HCT116 (cell line): Measurements from ENCODE around the gene TRIM6. TPM values are rescaled to one million over a fixed set of nuclear protein-coding genes. Genes with fewer than 3 reads are reported as not detected.
A peak's percentile ranks its signal among the peaks of the same experiment; 100 is the strongest.

Experiments
- ATAC-seq: fragments of 200-7000 bp; cut with Tn5 transposase; 2 replicates; pipeline ENCODE4 v1.9.1; 2020; ENCODE audit warnings: mild to moderate bottlenecking, moderate library complexity
- BruUV-seq: library from RNA; stranded (reverse); fragments of 400-500 nt; replicated peaks from 2 replicates; lab custom pipeline; 2021; lab: Mats Ljungman, UMichigan
- CTCF ChIA-PET: fragments of 300-600 bp; sonication (Branson Sonifier 250); formaldehyde crosslinking; loops from one replicate; lab custom pipeline; 2021; ENCODE audit warnings: antibody characterized with exemption; lab: Charles Lee
- POLR2A ChIA-PET: fragments of 300-600, 350-600 bp; sonication (Branson Sonifier 250); formaldehyde crosslinking; loops from one replicate; lab custom pipeline; 2021; ENCODE audit warnings: antibody characterized with exemption; lab: Charles Lee
- RAD21 ChIA-PET, 2 experiments: fragments of 300-600 bp; sonication (Branson Sonifier 250); formaldehyde crosslinking; loops; one replicate each; lab custom pipeline; 2023; ENCODE audit warnings: low total read pairs in 2 of 2; ENCODE audit not compliant: uncharacterized antibody in 2 of 2, unreplicated experiment in 2 of 2, low non-redundant PET in 1 of 2; lab: Charles Lee
- DNase-seq: peaks from one replicate; pipeline ENCODE4 v3.0.0-alpha.2; 2010; ENCODE audit warnings: low read depth, low spot score
- H2AFZ ChIP-seq: fragments of 200-600 bp; shearing (Covaris generic), sonication (generic); 2 replicates; pipeline ENCODE4 v1.6.1; 2017; ENCODE audit warnings: low read depth, mixed run types, mixed read lengths, antibody characterized with exemption, low read length; ENCODE audit not compliant: poor library complexity, severe bottlenecking
- H3K27ac ChIP-seq: 2 replicates; pipeline ENCODE4 v1.5.1; 2012; ENCODE audit warnings: low read depth, low read length
- H3K27me3 ChIP-seq: fragments of 200-600 bp; sonication (generic); 2 replicates; pipeline ENCODE4 v1.6.1; 2016; ENCODE audit warnings: mixed run types, low read length, mixed read lengths; ENCODE audit not compliant: insufficient read depth
- H3K36me3 ChIP-seq, 2 experiments: fragments of 200-500 bp in 1 of 2; fragments of 200-600 bp in 1 of 2; sonication (Bioruptor generic) in 1 of 2; sonication (generic) in 1 of 2; 2 replicates each; pipeline versions ENCODE4 v1.5.1 to v1.6.1; 2014 to 2016; ENCODE audit warnings: low read length in 2 of 2, inconsistent platforms in 1 of 2, mixed read lengths in 1 of 2, mixed run types in 1 of 2; ENCODE audit not compliant: insufficient read depth in 2 of 2, control insufficient read depth in 1 of 2
- H3K4me1 ChIP-seq, 2 experiments: fragments of 200-600 bp in 1 of 2; sonication (generic) in 1 of 2; 2 replicates each; pipeline versions ENCODE4 v1.5.1 to v1.6.1; 2012 to 2017; ENCODE audit warnings: low read length in 2 of 2, inconsistent platforms in 1 of 2, mild to moderate bottlenecking in 1 of 2, mixed read lengths in 1 of 2, mixed run types in 1 of 2, moderate library complexity in 1 of 2; ENCODE audit not compliant: insufficient read depth in 2 of 2, control insufficient read depth in 1 of 2
- H3K4me2 ChIP-seq: fragments of 200-600 bp; sonication (generic); 2 replicates; pipeline ENCODE4 v1.6.1; 2017; ENCODE audit warnings: mixed run types, low read length, mixed read lengths
- H3K4me3 ChIP-seq, 2 experiments: fragments of 200-600 bp in 1 of 2; sonication (generic) in 1 of 2; replicated peaks in 1 of 2; 2 replicates each; pipeline ENCODE4 v1.5.1; 2011 to 2016; ENCODE audit warnings: low read length in 2 of 2, control low read depth in 1 of 2, low read depth in 1 of 2, mild to moderate bottlenecking in 1 of 2, mixed read lengths in 1 of 2, mixed run types in 1 of 2
- H3K79me2 ChIP-seq: fragments of 200-600 bp; sonication (generic); 2 replicates; pipeline ENCODE4 v1.6.1; 2017; ENCODE audit warnings: mild to moderate bottlenecking, mixed run types, low read length, moderate library complexity, mixed read lengths; ENCODE audit not compliant: insufficient read depth
- H3K9ac ChIP-seq: fragments of 200-600 bp; sonication (generic); 2 replicates; pipeline ENCODE4 v1.6.1; 2016; ENCODE audit warnings: low read length, mixed read lengths
- H3K9me2 ChIP-seq: fragments of 200-600 bp; sonication (generic), shearing (Covaris generic); 2 replicates; pipeline ENCODE4 v1.6.1; 2017; ENCODE audit warnings: mixed run types, mild to moderate bottlenecking, moderate library complexity; ENCODE audit not compliant: insufficient read depth
- H3K9me3 ChIP-seq, 2 experiments: fragments of 200-500 bp in 1 of 2; fragments of 200-600 bp in 1 of 2; sonication (Bioruptor generic) in 1 of 2; sonication (generic) in 1 of 2; 2 replicates each; pipeline ENCODE4 v1.6.1; 2014 to 2017; ENCODE audit warnings: low read length in 2 of 2, mixed read lengths in 2 of 2, inconsistent platforms in 1 of 2, low read depth in 1 of 2, mild to moderate bottlenecking in 1 of 2, mixed run types in 1 of 2, moderate library complexity in 1 of 2; ENCODE audit not compliant: control insufficient read depth in 1 of 2, insufficient read depth in 1 of 2
- H4K20me1 ChIP-seq: fragments of 200-600 bp; sonication (generic), shearing (Covaris generic); 2 replicates; pipeline ENCODE4 v1.6.1; 2017; ENCODE audit warnings: mixed run types, mild to moderate bottlenecking, moderate library complexity; ENCODE audit not compliant: insufficient read depth
- EGR1 ChIP-seq: IDR thresholded peaks from 2 replicates; pipeline ENCODE4 v1.6.1; 2012; ENCODE audit warnings: low read depth
- ELF1 ChIP-seq: IDR thresholded peaks from 2 replicates; pipeline ENCODE4 v1.6.1; 2012; ENCODE audit warnings: low read depth, borderline replicate concordance
- JUND ChIP-seq: IDR thresholded peaks from 2 replicates; pipeline ENCODE4 v1.6.1; 2012
- POLR2A ChIP-seq: IDR thresholded peaks from 2 replicates; pipeline ENCODE4 v1.7.0; 2011; ENCODE audit warnings: borderline replicate concordance; ENCODE audit not compliant: insufficient read depth, insufficient read length; ENCODE audit errors: extremely low read depth
- SIN3A ChIP-seq: IDR thresholded peaks from 2 replicates; pipeline ENCODE4 v1.6.1; 2012; ENCODE audit warnings: low read depth
- SP1 ChIP-seq: IDR thresholded peaks from 2 replicates; pipeline ENCODE4 v1.6.1; 2012; ENCODE audit warnings: low read depth
- TCF7L2 ChIP-seq: IDR thresholded peaks from 2 replicates; pipeline ENCODE4 v1.7.0; 2011; ENCODE audit warnings: borderline replicate concordance, inconsistent platforms; ENCODE audit not compliant: insufficient read depth, insufficient read length; ENCODE audit errors: extremely low read depth
- ZFX ChIP-seq: fragments of 450-650 bp; IDR thresholded peaks from 2 replicates; pipeline ENCODE4 v1.6.1; 2017
- intact Hi-C: fragments of 100-400 bp; cut with micrococcal nuclease; formaldehyde crosslinking; loops from 2 replicates; pipeline ENCODE4 v1.10.0; 2022
- total RNA-seq: library from RNA; stranded (reverse); gene quantifications from one replicate; pipeline ENCODE4 v1.2.1, GENCODE V29; 2021; ENCODE audit not compliant: unreplicated experiment
- TF ChIP-seq, protein P1 (sequence below): IDR thresholded peaks from 2 replicates; pipeline ENCODE4 v1.6.1; 2012
- TF ChIP-seq, protein P2 (sequence below): IDR thresholded peaks from 2 replicates; pipeline ENCODE4 v1.6.1; 2012
- TF ChIP-seq, protein P3 (sequence below), 3 experiments: fragments of 200-600 bp in 1 of 3; sonication (generic) in 1 of 3; IDR thresholded peaks in 2 of 3; conservative IDR thresholded peaks in 1 of 3; 2 replicates each; pipeline ENCODE4 v1.5.1; 2012 to 2017; ENCODE audit warnings: low read depth in 2 of 3, low read length in 2 of 3, antibody characterized with exemption in 1 of 3, borderline replicate concordance in 1 of 3, control low read depth in 1 of 3, mild to moderate bottlenecking in 1 of 3, mixed read lengths in 1 of 3, mixed run types in 1 of 3, moderate library complexity in 1 of 3; ENCODE audit not compliant: insufficient read depth in 1 of 3
- TF ChIP-seq, protein P4 (sequence below): IDR thresholded peaks from 2 replicates; pipeline ENCODE4 v1.6.1; 2011; ENCODE audit warnings: mild to moderate bottlenecking, low read length, moderate library complexity; ENCODE audit not compliant: insufficient replicate concordance; ENCODE audit errors: extremely low read depth

Gene TRIM6
- total RNA-seq, 1 experiment from 2014 or later = 3.0 TPM

DNA sequence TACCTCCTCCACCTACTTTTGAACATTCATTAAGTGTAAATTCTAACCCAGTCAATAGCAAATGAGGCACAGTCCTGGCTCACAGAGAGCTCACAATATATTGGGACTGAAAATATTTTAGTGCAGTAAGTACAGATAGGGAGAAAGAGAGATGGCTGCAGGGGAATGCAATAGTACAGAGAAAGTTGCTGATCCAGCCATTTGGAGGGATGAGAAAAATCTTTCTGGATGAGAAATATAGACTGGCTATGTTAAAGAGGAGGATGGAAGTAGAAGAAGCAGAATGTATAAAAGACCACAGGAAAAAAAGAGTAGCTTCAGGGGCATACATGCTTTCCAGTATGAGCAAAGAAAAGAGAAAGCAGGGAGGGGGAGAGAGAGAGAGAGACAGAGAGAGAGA lies 19.3 kb upstream of the TRIM6 start (continued):
- TF ChIP-seq, protein P1, sequence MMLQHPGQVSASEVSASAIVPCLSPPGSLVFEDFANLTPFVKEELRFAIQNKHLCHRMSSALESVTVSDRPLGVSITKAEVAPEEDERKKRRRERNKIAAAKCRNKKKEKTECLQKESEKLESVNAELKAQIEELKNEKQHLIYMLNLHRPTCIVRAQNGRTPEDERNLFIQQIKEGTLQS = no peak
- no peak for TF ChIP-seq JUND

DNA sequence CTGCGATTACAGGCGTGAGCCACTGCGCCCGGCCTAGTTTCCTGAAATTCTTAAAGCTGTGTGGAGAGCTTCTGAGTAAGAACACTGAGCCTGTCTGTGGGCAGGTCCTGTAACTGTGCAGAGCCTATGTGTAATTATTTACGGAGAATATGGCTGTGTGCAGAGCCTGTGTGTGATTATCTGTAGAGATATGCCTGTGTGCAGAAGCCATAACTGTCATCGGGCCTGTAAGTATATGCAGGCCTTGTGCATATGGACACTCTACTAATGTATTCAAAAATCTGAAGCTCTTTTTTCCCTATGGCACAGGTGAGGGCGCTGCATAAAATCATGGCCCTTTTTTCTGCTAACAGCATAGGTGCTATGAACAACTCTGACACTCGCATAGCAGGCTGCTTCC lies 15.9 kb upstream of the TRIM6 start, which contains the start of gene OR52B6:
Gene OR52B6 (plus strand): TSS at position 301 of the 400 bp plus-strand sequence. CDS start 0 bp downstream, at position 301.
- ATAC-seq = 0 out of 2 replicates have a peak, but pooled peaks have one; percentile 25
- H3K4me2 ChIP-seq = no peak within 1 kb of the TSS

More for the DNA sequence above, 15.9 kb upstream of the TRIM6 start, which contains the start of gene OR52B6:
- peaks cover 20% of the 10 kb centered on the region; the same call in 1 of the 2 replicates for H3K27me3 ChIP-seq
- CTCF ChIA-PET = no interaction called here
- no peaks in the 10 kb centered on the region for H3K9me2 ChIP-seq
- no TSS peak for BruUV-seq
- RAD21 ChIA-PET = no interaction called here
- no peak for TF ChIP-seq ZFX
- TF ChIP-seq ELF1 = no peak
- TF ChIP-seq, protein P2, sequence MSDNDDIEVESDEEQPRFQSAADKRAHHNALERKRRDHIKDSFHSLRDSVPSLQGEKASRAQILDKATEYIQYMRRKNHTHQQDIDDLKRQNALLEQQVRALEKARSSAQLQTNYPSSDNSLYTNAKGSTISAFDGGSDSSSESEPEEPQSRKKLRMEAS = no peak
- TF ChIP-seq EGR1 = no peak
- TF ChIP-seq POLR2A = no peak
- TF ChIP-seq, protein P3, sequence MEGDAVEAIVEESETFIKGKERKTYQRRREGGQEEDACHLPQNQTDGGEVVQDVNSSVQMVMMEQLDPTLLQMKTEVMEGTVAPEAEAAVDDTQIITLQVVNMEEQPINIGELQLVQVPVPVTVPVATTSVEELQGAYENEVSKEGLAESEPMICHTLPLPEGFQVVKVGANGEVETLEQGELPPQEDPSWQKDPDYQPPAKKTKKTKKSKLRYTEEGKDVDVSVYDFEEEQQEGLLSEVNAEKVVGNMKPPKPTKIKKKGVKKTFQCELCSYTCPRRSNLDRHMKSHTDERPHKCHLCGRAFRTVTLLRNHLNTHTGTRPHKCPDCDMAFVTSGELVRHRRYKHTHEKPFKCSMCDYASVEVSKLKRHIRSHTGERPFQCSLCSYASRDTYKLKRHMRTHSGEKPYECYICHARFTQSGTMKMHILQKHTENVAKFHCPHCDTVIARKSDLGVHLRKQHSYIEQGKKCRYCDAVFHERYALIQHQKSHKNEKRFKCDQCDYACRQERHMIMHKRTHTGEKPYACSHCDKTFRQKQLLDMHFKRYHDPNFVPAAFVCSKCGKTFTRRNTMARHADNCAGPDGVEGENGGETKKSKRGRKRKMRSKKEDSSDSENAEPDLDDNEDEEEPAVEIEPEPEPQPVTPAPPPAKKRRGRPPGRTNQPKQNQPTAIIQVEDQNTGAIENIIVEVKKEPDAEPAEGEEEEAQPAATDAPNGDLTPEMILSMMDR (IDR thresholded peaks at IDR 0.05 in 2 of 3, conservative IDR thresholded peaks at IDR 0.05 in 1 of 3; ENCODE audit: borderline replicate concordance in 1 of 3, insufficient read depth in 1 of 3, low read depth in 2 of 3, low read length in 2 of 3) = no peak
- no peak for TF ChIP-seq TCF7L2
- TF ChIP-seq, protein P4, sequence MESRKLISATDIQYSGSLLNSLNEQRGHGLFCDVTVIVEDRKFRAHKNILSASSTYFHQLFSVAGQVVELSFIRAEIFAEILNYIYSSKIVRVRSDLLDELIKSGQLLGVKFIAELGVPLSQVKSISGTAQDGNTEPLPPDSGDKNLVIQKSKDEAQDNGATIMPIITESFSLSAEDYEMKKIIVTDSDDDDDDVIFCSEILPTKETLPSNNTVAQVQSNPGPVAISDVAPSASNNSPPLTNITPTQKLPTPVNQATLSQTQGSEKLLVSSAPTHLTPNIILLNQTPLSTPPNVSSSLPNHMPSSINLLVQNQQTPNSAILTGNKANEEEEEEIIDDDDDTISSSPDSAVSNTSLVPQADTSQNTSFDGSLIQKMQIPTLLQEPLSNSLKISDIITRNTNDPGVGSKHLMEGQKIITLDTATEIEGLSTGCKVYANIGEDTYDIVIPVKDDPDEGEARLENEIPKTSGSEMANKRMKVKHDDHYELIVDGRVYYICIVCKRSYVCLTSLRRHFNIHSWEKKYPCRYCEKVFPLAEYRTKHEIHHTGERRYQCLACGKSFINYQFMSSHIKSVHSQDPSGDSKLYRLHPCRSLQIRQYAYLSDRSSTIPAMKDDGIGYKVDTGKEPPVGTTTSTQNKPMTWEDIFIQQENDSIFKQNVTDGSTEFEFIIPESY = no peak
- TF ChIP-seq SIN3A = no peak
- no peak for TF ChIP-seq SP1
- no peak for TF ChIP-seq JUND
- H3K4me3 ChIP-seq = no peak within 1 kb of the TSS
- no peaks in the 10 kb centered on the region for H3K4me1 ChIP-seq
- H3K79me2 ChIP-seq = no peaks in the 10 kb centered on the region
- intact Hi-C loops = no loop called here
- POLR2A ChIA-PET = no interaction called here
- H2AFZ ChIP-seq = no peak within 1 kb of the TSS
- no peaks in the 10 kb centered on the region for H3K36me3 ChIP-seq
- no peaks in the 10 kb centered on the region for H4K20me1 ChIP-seq
- no peak within 1 kb of the TSS for H3K27ac ChIP-seq
- H3K9me3 ChIP-seq = no peaks in the 10 kb centered on the region
- DNase-seq = no peak
- H3K9ac ChIP-seq = no peak within 1 kb of the TSS
